HepG2 (cell line): ENCODE data around the gene TNFRSF18. TPM values are rescaled to one million over a fixed set of nuclear protein-coding genes. Genes with fewer than 3 reads are reported as not detected.

Source experiments
- ATAC-seq: fragments of 200-7000 bp; cut with Tn5 transposase; 3 replicates; pipeline ENCODE4 v1.9.1; 2020; ENCODE audit warnings: mild to moderate bottlenecking, moderate library complexity
- BruUV-seq: library from RNA; stranded (reverse); fragments of 400-500 nt; replicated peaks from 2 replicates; lab custom pipeline; 2021; lab: Mats Ljungman, UMichigan
- CTCF ChIA-PET: fragments of 300-600 bp; formaldehyde crosslinking; extraction: SDS; loops from one replicate; lab custom pipeline; 2021; ENCODE audit warnings: low total read pairs, inconsistent platforms, low intra/inter-chr PET ratio; lab: Yijun Ruan, JAX
- POLR2A ChIA-PET: fragments of 350-600 bp; sonication (Branson Sonifier 250); formaldehyde crosslinking; loops from one replicate; lab custom pipeline; 2020; ENCODE audit warnings: antibody characterized with exemption, inconsistent platforms; lab: Yijun Ruan, JAX
- DNase-seq: peaks from one replicate; pipeline ENCODE4 v3.0.0-alpha.2; 2015; ENCODE audit warnings: low spot score
- FAIRE-seq: peaks from 3 replicates; lab custom pipeline; 2011; peaks lifted over from hg19 to GRCh38; lab: Jason Lieb, UNC
- H2AFZ ChIP-seq: one replicate; pipeline ENCODE4 v1.6.1; 2011; ENCODE audit warnings: low read length, inconsistent platforms
- H3K27ac ChIP-seq: fragments of 300-600 bp; 3 replicates; pipeline ENCODE4 v1.8.0; 2011; ENCODE audit warnings: mixed run types, mild to moderate bottlenecking, mixed read lengths, low read length, inconsistent platforms; ENCODE audit not compliant: insufficient read depth; ENCODE audit errors: extremely low read length
- H3K27me3 ChIP-seq, 2 experiments: fragments of 200-600 bp in 1 of 2; 2 replicates in 1 of 2; 3 replicates in 1 of 2; pipeline versions ENCODE4 v1.6.0 to v1.8.0; 2011; ENCODE audit warnings: low read length in 2 of 2, mild to moderate bottlenecking in 2 of 2, moderate library complexity in 2 of 2, inconsistent platforms in 1 of 2; ENCODE audit not compliant: insufficient read depth in 2 of 2, control insufficient read depth in 1 of 2
- H3K36me3 ChIP-seq, 2 experiments: fragments of 200-600 bp in 1 of 2; replicated peaks in 1 of 2; 2 replicates in 1 of 2; 3 replicates in 1 of 2; pipeline versions ENCODE4 v1.5.1 to v1.8.0; 2011; ENCODE audit warnings: low read length in 2 of 2, inconsistent platforms in 1 of 2; ENCODE audit not compliant: insufficient read depth in 2 of 2, control insufficient read depth in 1 of 2
- H3K4me1 ChIP-seq: 2 replicates; pipeline ENCODE4 v1.5.1; 2012; ENCODE audit warnings: low read length, inconsistent platforms; ENCODE audit not compliant: insufficient read depth
- H3K4me2 ChIP-seq: 2 replicates; pipeline ENCODE4 v1.6.0; 2011; ENCODE audit warnings: low read depth, low read length, inconsistent platforms
- H3K4me3 ChIP-seq, 3 experiments: fragments of 200-600 bp in 1 of 3; sonication (generic), shearing (Covaris generic) in 1 of 3; replicated peaks in 1 of 3; 2 replicates each; pipeline ENCODE4 v1.5.1; 2011 to 2016; ENCODE audit warnings: low read length in 3 of 3, inconsistent platforms in 2 of 3, low read depth in 2 of 3, mild to moderate bottlenecking in 2 of 3, control low read depth in 1 of 3, mixed read lengths in 1 of 3; ENCODE audit not compliant: insufficient read depth in 1 of 3
- H3K79me2 ChIP-seq: one replicate; pipeline ENCODE4 v1.6.1; 2011; ENCODE audit warnings: low read length, inconsistent platforms; ENCODE audit not compliant: insufficient read depth
- H3K9ac ChIP-seq: 2 replicates; pipeline ENCODE4 v1.6.0; 2011; ENCODE audit warnings: mild to moderate bottlenecking, low read depth, low read length, inconsistent platforms; ENCODE audit not compliant: insufficient read depth
- H3K9me3 ChIP-seq: 2 replicates; pipeline ENCODE4 v1.5.1; 2012; ENCODE audit warnings: mild to moderate bottlenecking, low read length
- H4K20me1 ChIP-seq: 2 replicates; pipeline ENCODE4 v1.6.0; 2011; ENCODE audit warnings: inconsistent platforms, mild to moderate bottlenecking, low read length, moderate library complexity; ENCODE audit not compliant: insufficient read depth
- BRF2 ChIP-seq: sonication (generic); formaldehyde crosslinking; IDR thresholded peaks from 2 replicates; pipeline ENCODE4 v1.8.1; 2022; ENCODE audit warnings: mild to moderate bottlenecking, missing genetic modification reagents
- CENPBD1 ChIP-seq: sonication (generic); formaldehyde crosslinking; IDR thresholded peaks from 2 replicates; pipeline ENCODE4 v1.8.0; 2022; ENCODE audit warnings: missing genetic modification reagents, low read depth, mild to moderate bottlenecking, borderline replicate concordance
- CREM ChIP-seq, 2 experiments: sonication (generic) in 1 of 2; formaldehyde crosslinking in 1 of 2; IDR thresholded peaks; 2 replicates each; pipeline versions ENCODE4 v1.4.0 to v1.6.1; 2016 to 2020; ENCODE audit warnings: antibody characterized with exemption in 1 of 2, mild to moderate bottlenecking in 1 of 2, missing genetic modification reagents in 1 of 2
- HNRNPH1 ChIP-seq: fragments of 200-400 bp; formaldehyde crosslinking; optimal IDR thresholded peaks from 2 replicates; pipeline ENCODE3; 2017; ENCODE audit warnings: mild to moderate bottlenecking, low read depth, low read length
- IRX3 ChIP-seq: sonication (generic); formaldehyde crosslinking; IDR thresholded peaks from 2 replicates; pipeline ENCODE4 v1.8.1; 2023; ENCODE audit warnings: mild to moderate bottlenecking, low read depth, missing genetic modification reagents, borderline replicate concordance
- MAX ChIP-seq: IDR thresholded peaks from 2 replicates; pipeline ENCODE4 v1.6.1; 2012; ENCODE audit warnings: inconsistent platforms
- NFE2L1 ChIP-seq: sonication (generic); formaldehyde crosslinking; IDR thresholded peaks from 2 replicates; pipeline ENCODE4 v1.4.0; 2020; ENCODE audit warnings: missing genetic modification reagents, mild to moderate bottlenecking, borderline replicate concordance
- SNAI1 ChIP-seq: sonication (generic); formaldehyde crosslinking; IDR thresholded peaks from 2 replicates; pipeline ENCODE4 v1.5.0; 2020; ENCODE audit warnings: mild to moderate bottlenecking, missing genetic modification reagents, borderline replicate concordance
- ZBTB39 ChIP-seq: sonication (generic); formaldehyde crosslinking; IDR thresholded peaks from 2 replicates; pipeline ENCODE4 v1.5.0; 2020; ENCODE audit warnings: missing genetic modification reagents
- ZFY ChIP-seq: sonication (generic); formaldehyde crosslinking; IDR thresholded peaks from 2 replicates; pipeline ENCODE4 v1.4.0; 2020; ENCODE audit warnings: missing genetic modification reagents
- ZNF558 ChIP-seq: sonication (generic); formaldehyde crosslinking; IDR thresholded peaks from 2 replicates; pipeline ENCODE4 v1.9.0; 2022; ENCODE audit warnings: mild to moderate bottlenecking, missing genetic modification reagents, borderline replicate concordance
- WGBS: methylation state at CpG from one replicate; pipeline ENCODE4 v1.1.6; 2017; ENCODE audit warnings: low lambda C conversion rate; 5-methylcytosine and 5-hydroxymethylcytosine counted together
- in situ Hi-C: cut with HindIII; loops from 2 replicates; pipeline ENCODE4 v1.10.0; 2017; ENCODE audit warnings: low pct_unique_long_range_greater_than_20kb; ENCODE audit not compliant: extremely low pct_ligation_motif_present
- intact Hi-C: fragments of 100-400 bp; cut with micrococcal nuclease; formaldehyde crosslinking; loops from one replicate; pipeline ENCODE4 v1.10.0; 2022; ENCODE audit not compliant: unreplicated experiment
- polyA plus RNA-seq, 8 experiments: library from polyadenylated mRNA; depleted of rRNA in 3 of 8; stranded (reverse) in 7 of 8; unstranded in 1 of 8; fragments of >200 nt; fragmentation: Illumina TruSeq in 4 of 8; extraction: Trizol in 4 of 8; gene quantifications; 2 replicates each; pipeline versions ENCODE4 v1.2.1 to v1.2.3, GENCODE V29; 2011 to 2016; ENCODE audit warnings: low read depth in 4 of 8, missing spikeins in 1 of 8, mixed read lengths in 1 of 8; ENCODE audit not compliant: insufficient read depth in 1 of 8
- total RNA-seq, 5 experiments: library from RNA; depleted of rRNA; stranded (reverse); fragments of >200 nt; fragmentation: Illumina TruSeq; extraction: Trizol; gene quantifications; 2 replicates each; pipeline ENCODE4 v1.2.3, GENCODE V29; 2016; ENCODE audit warnings: low read depth in 1 of 5
- TF ChIP-seq, protein P1 (sequence below), 2 experiments: sonication (generic) in 1 of 2; formaldehyde crosslinking in 1 of 2; IDR thresholded peaks; 2 replicates each; pipeline versions ENCODE4 v1.4.0 to v1.6.1; 2018 to 2020; ENCODE audit warnings: missing genetic modification reagents in 2 of 2, borderline replicate concordance in 1 of 2, low read depth in 1 of 2, mild to moderate bottlenecking in 1 of 2, missing biosample characterization in 1 of 2

Gene TNFRSF18
- total and polyA plus RNA-seq, 2 of the 13 experiments (the other 11 are each of a cell fraction or from before 2014, with no cell fraction given), result not detected

- 97% methylated on average over 44 of the region's 52 CpGs for WGBS
- no peak overlapping the region for H3K4me3 ChIP-seq
- no peak for FAIRE-seq
- CTCF ChIA-PET, result no interaction called here
- BruUV-seq, result no TSS peak
- in situ Hi-C loops, result no loop called here
- H3K27ac ChIP-seq, result no peak overlapping the region
- 0 out of 5 replicates have a peak, but pooled peaks cover 0 to 6% of the 10 kb centered on the region in 2 experiments for H3K27me3 ChIP-seq
- no peak overlapping the region for H3K9ac ChIP-seq
- H4K20me1 ChIP-seq, result no peaks in the 10 kb centered on the region
- no peaks in the 10 kb centered on the region for H3K9me3 ChIP-seq
- POLR2A ChIA-PET, result no interaction called here
- no peak for ATAC-seq
- H3K4me1 ChIP-seq, result no peaks in the 10 kb centered on the region
- no peak for DNase-seq
- no peaks in the 10 kb centered on the region for H3K79me2 ChIP-seq
- intact Hi-C loops, result no loop called here
- no peak overlapping the region for H3K4me2 ChIP-seq
- H3K36me3 ChIP-seq, result peaks cover 21 to 45% of the 10 kb centered on the region in 2 experiments; a peak in 4 of 5 replicates
- H2AFZ ChIP-seq, result no peak overlapping the region
- TF ChIP-seq CREM (IDR thresholded peaks at IDR 0.05) (no peak), CREM (CRISPR knock-in tag; IDR thresholded peaks at IDR 0.05) (no peak), ZFY (CRISPR knock-in tag) (no peak), IRX3 (CRISPR knock-in tag) (no peak), HNRNPH1 (no peak), ZNF558 (CRISPR knock-in tag) (no peak), SNAI1 (no peak), NFE2L1 (CRISPR knock-in tag) (no peak), BRF2 (CRISPR knock-in tag) (no peak), ZBTB39 (CRISPR knock-in tag) (no peak), MAX (no peak), CENPBD1 (CRISPR knock-in tag) (no peak)
- TF ChIP-seq, protein P1, sequence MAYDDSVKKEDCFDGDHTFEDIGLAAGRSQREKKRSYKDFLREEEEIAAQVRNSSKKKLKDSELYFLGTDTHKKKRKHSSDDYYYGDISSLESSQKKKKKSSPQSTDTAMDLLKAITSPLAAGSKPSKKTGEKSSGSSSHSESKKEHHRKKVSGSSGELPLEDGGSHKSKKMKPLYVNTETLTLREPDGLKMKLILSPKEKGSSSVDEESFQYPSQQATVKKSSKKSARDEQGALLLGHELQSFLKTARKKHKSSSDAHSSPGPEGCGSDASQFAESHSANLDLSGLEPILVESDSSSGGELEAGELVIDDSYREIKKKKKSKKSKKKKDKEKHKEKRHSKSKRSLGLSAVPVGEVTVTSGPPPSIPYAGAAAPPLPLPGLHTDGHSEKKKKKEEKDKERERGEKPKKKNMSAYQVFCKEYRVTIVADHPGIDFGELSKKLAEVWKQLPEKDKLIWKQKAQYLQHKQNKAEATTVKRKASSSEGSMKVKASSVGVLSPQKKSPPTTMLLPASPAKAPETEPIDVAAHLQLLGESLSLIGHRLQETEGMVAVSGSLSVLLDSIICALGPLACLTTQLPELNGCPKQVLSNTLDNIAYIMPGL (CRISPR knock-in tag; IDR thresholded peaks at IDR 0.05; ENCODE audit: borderline replicate concordance in 1 of 2, low read depth in 1 of 2), result no peak
These were observed 11.5 kb upstream of the TNFRSF18 start for GRCh38 chr1:1217621-1218523.
